ENCODE data around the gene GOLGA7B.

The GOLGA7B gene

GRCh38 chr10:97888641-97889262 lies 39.1 kb downstream of the GOLGA7B start:
- Mint-ChIP-seq H3K4me1 (no peaks in the 10 kb centered on the region), H3K4me3 (no peak overlapping the region), H3K9me3 (no peaks in the 10 kb centered on the region), H3K27me3 (peaks cover 13% of the 10 kb centered on the region), H3K36me3 (no peaks in the 10 kb centered on the region), H3K27ac (no peak overlapping the region)
- ATAC-seq (ENCODE audit: low read depth): no peak
- DNase-seq (ENCODE audit: low spot score in 2 of 2): no peak

GRCh38 chr10:97889461-97890265 lies 40.0 kb downstream of the GOLGA7B start:
- Mint-ChIP-seq H3K27ac (no peak overlapping the region), H3K4me1 (no peaks in the 10 kb centered on the region), H3K9me3 (no peaks in the 10 kb centered on the region), H3K4me3 (no peak overlapping the region), H3K36me3 (no peaks in the 10 kb centered on the region), H3K27me3 (peaks cover 15% of the 10 kb centered on the region)
- ATAC-seq (ENCODE audit: low read depth) (no peak), DNase-seq (ENCODE audit: low spot score in 2 of 2) (no peak)

GRCh38 chr10:97891497-97892167 lies 42.0 kb downstream of the GOLGA7B start:
- Mint-ChIP-seq H3K27ac (no peak overlapping the region), H3K4me3 (no peak overlapping the region), H3K4me1 (no peaks in the 10 kb centered on the region), H3K27me3 (peaks cover 14% of the 10 kb centered on the region), H3K36me3 (no peaks in the 10 kb centered on the region), H3K9me3 (no peaks in the 10 kb centered on the region)
- no peak for DNase-seq (ENCODE audit: low spot score in 2 of 2)
- ATAC-seq (ENCODE audit: low read depth): no peak

DNA sequence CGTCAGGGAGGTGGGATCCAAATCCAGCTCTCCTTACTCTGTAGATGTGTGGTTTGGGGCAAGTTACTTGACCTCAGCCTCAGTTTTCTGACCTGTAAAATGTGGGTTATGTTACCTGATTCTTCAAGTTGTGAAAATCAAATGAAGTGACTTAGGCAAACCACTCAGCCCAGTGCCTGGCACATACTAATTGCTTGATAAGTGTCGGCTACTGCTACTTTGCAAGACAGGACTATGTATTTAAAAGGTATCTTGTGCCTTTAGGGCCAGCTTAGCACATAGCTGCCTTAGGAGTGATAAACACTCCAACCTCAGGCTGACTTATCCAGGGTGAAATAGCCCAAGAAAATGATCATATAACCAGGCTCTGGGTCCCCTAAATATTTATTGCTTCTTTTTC lies 42.9 kb downstream of the GOLGA7B start:
- H3K27ac Mint-ChIP-seq: no peak overlapping the region
- ATAC-seq (ENCODE audit: low read depth) (no peak), DNase-seq (ENCODE audit: low spot score in 2 of 2) (no peak)
- H3K36me3 Mint-ChIP-seq: no peaks in the 10 kb centered on the region
- no peaks in the 10 kb centered on the region for H3K9me3 Mint-ChIP-seq
- no peak overlapping the region for H3K4me3 Mint-ChIP-seq
- H3K4me1 Mint-ChIP-seq: no peaks in the 10 kb centered on the region
- H3K27me3 Mint-ChIP-seq: peaks cover 14% of the 10 kb centered on the region

- ATAC-seq (ENCODE audit: low read depth) (no peak), DNase-seq (ENCODE audit: low spot score in 2 of 2) (no peak)
- no peak overlapping the region for H3K27ac Mint-ChIP-seq
- H3K4me1 Mint-ChIP-seq: no peaks in the 10 kb centered on the region
- H3K4me3 Mint-ChIP-seq: no peak overlapping the region
- H3K9me3 Mint-ChIP-seq: no peaks in the 10 kb centered on the region
- no peaks in the 10 kb centered on the region for H3K36me3 Mint-ChIP-seq
- H3K27me3 Mint-ChIP-seq: peaks cover 14% of the 10 kb centered on the region
These were observed 43.3 kb downstream of the GOLGA7B start for GRCh38 chr10:97892939-97893338.

DNA sequence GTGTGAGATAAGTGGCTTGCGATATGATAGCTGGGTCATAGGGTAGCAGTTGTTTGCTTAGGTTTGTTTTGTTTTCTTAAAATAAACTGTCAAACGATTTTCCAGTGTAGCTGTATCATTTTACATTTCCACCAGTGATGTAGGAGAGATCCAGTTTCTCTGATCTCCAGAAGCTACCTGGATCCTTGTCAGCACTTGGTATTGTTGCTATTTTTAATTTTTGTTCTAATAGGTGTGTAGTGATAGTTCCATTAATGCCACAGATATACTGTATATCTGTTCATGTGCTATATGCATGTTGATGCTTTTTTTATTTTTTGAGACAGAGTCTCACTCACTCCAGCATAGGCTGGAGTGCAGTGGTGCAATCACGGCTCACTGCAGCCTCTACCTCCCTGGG lies 44.4 kb downstream of the GOLGA7B start:
- no peak for ATAC-seq (ENCODE audit: low read depth)
- Mint-ChIP-seq H3K4me3 (no peak overlapping the region), H3K27ac (no peak overlapping the region), H3K27me3 (peaks cover 11% of the 10 kb centered on the region), H3K36me3 (no peaks in the 10 kb centered on the region), H3K9me3 (no peaks in the 10 kb centered on the region), H3K4me1 (no peaks in the 10 kb centered on the region)
- no peak for DNase-seq (ENCODE audit: low spot score in 2 of 2)

DNA sequence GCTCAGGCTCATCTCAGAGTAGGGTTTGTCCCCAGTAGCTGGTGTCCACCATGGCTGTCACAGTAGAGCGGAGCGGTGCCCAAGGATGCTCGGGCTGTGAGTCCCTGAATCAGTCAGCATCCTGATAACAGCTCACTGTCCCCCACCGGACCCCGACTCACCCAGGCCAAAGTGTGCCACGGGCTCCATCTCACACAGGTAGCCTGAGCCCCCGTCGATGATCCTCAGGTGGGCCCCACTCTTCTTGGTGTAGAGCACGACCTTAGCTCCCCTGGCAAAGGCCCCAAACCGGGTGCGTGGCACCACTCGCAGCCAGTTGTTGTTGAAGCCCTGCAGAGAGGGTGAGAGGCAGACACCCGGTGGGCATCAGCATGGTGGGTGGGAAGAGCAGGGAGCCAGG lies 45.4 kb downstream of the GOLGA7B start:
- Mint-ChIP-seq H3K27ac (no peak overlapping the region), H3K27me3 (peaks cover 11% of the 10 kb centered on the region), H3K4me1 (no peaks in the 10 kb centered on the region), H3K4me3 (no peak overlapping the region), H3K9me3 (no peaks in the 10 kb centered on the region), H3K36me3 (no peaks in the 10 kb centered on the region)
- DNase-seq (ENCODE audit: low spot score in 2 of 2): no peak
- no peak for ATAC-seq (ENCODE audit: low read depth)

- DNase-seq (ENCODE audit: low spot score in 2 of 2) (no peak), ATAC-seq (ENCODE audit: low read depth) (no peak)
- Mint-ChIP-seq H3K27ac (no peak overlapping the region), H3K9me3 (no peaks in the 10 kb centered on the region), H3K36me3 (no peaks in the 10 kb centered on the region), H3K4me3 (no peak overlapping the region), H3K27me3 (peaks cover 11% of the 10 kb centered on the region), H3K4me1 (no peaks in the 10 kb centered on the region)
These were observed 46.3 kb downstream of the GOLGA7B start for GRCh38 chr10:97895915-97896314.

GRCh38 chr10:97896756-97897358 lies 47.2 kb downstream of the GOLGA7B start:
- Mint-ChIP-seq H3K9me3 (no peaks in the 10 kb centered on the region), H3K27ac (no peak overlapping the region), H3K27me3 (peaks cover 10% of the 10 kb centered on the region), H3K4me3 (no peak overlapping the region), H3K4me1 (no peaks in the 10 kb centered on the region), H3K36me3 (no peaks in the 10 kb centered on the region)
- DNase-seq (ENCODE audit: low spot score in 2 of 2) (no peak), ATAC-seq (ENCODE audit: low read depth) (no peak)

DNA sequence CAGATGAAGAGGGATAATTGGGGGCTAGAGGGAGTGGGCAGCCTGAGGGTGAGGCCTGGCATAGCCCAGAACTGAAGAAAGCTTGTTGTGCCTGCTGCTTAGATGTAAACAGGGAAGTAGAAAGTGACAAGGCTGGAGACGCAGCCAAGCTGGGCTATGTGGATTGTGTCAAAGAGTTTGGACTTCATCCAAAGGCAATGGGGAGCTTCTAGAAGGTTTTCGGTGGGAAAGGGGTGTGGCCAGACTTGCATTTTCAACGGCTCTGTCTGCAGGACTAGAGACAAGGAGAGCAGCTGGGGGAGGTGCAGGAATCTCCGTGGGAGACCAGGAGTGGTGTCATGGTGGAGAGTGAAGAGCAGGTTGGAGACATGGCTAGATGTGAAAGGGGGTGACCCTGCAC lies 48.8 kb downstream of the GOLGA7B start:
- Mint-ChIP-seq H3K27ac (no peak overlapping the region), H3K36me3 (no peaks in the 10 kb centered on the region), H3K4me3 (no peak overlapping the region), H3K9me3 (no peaks in the 10 kb centered on the region), H3K4me1 (no peaks in the 10 kb centered on the region), H3K27me3 (peaks cover 12% of the 10 kb centered on the region)
- no peak for ATAC-seq (ENCODE audit: low read depth)
- DNase-seq (ENCODE audit: low spot score in 2 of 2): no peak

GRCh38 chr10:97901381-97901780 lies 51.7 kb downstream of the GOLGA7B start:
- no peaks in the 10 kb centered on the region for H3K36me3 Mint-ChIP-seq
- no peaks in the 10 kb centered on the region for H3K9me3 Mint-ChIP-seq
- DNase-seq (ENCODE audit: low spot score in 2 of 2) (no peak), ATAC-seq (ENCODE audit: low read depth) (no peak)
- H3K4me1 Mint-ChIP-seq: no peaks in the 10 kb centered on the region
- no peak overlapping the region for H3K27ac Mint-ChIP-seq
- H3K4me3 Mint-ChIP-seq: no peak overlapping the region
- H3K27me3 Mint-ChIP-seq: peaks cover 11% of the 10 kb centered on the region

GRCh38 chr10:97903128-97904017 lies 53.7 kb downstream of the GOLGA7B start:
- Mint-ChIP-seq H3K27me3 (peaks cover 15% of the 10 kb centered on the region), H3K27ac (no peak overlapping the region), H3K36me3 (peaks cover 2% of the 10 kb centered on the region), H3K9me3 (peaks cover 1% of the 10 kb centered on the region), H3K4me3 (no peak overlapping the region), H3K4me1 (no peaks in the 10 kb centered on the region)
- ATAC-seq (ENCODE audit: low read depth): no peak
- no peak for DNase-seq (ENCODE audit: low spot score in 2 of 2)

DNA sequence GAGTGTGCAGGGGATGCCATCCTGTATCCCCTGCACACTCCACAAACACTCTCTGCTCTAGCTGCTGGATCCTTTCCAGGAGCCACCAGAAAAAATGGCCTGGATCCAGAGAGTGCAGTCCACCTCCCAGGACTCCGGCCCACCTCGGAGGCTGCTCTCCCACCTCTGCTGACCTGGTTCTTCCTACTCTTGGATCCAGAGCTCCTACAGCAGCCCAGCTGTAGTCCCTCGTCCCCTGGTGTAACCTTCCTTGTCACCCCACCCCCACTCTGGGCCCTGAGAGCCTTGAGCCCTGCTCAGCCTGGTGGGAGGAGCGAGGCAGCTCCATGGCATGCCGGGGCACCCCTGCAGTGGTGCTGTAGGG lies 54.4 kb downstream of the GOLGA7B start:
- Mint-ChIP-seq H3K9me3 (peaks cover 1% of the 10 kb centered on the region), H3K36me3 (peaks cover 2% of the 10 kb centered on the region), H3K4me1 (no peaks in the 10 kb centered on the region), H3K27ac (no peak overlapping the region), H3K27me3 (peaks cover 15% of the 10 kb centered on the region), H3K4me3 (no peak overlapping the region)
- no peak for ATAC-seq (ENCODE audit: low read depth)
- DNase-seq (ENCODE audit: low spot score in 2 of 2): no peak
